Measurements from ENCODE around the gene SCCPDH.
"Not testable (repeated sequence)": the region's sequence is repeated elsewhere in the genome, so short reads cannot be mapped to it uniquely, and the experiment has no call there.

The SCCPDH gene

GRCh38 chr1:246728311-246728710, 4.1 kb downstream of the SCCPDH start:
- Histone ChIP-seq H2AK5ac (ENCODE audit: low read length) (no peak overlapping the region), H3K9me3 (ENCODE audit: insufficient read depth, low read depth, low read length) (peaks cover 12% of the 10 kb centered on the region), H3K27ac (ENCODE audit: low read depth, low read length) (no peak overlapping the region), H4K12ac (ENCODE audit: low read depth, low read length) (no peak overlapping the region), H3K18ac (ENCODE audit: low read length) (no peak overlapping the region), H2AFZ (ENCODE audit: insufficient read depth, low read length, poor library complexity) (no peak overlapping the region), H3K36me3 (ENCODE audit: control insufficient read depth in 1 of 2, insufficient read depth in 2 of 2, low read length in 2 of 2) (peaks cover 7 to 11% of the 10 kb centered on the region in 2 experiments), H3K4ac (ENCODE audit: low read depth, low read length) (no peak overlapping the region), H4K8ac (ENCODE audit: low read depth, low read length) (no peak overlapping the region), H3K4me2 (ENCODE audit: low read length) (no peak overlapping the region), H2BK5ac (ENCODE audit: low read depth, low read length, poor library complexity) (no peak overlapping the region), H3K4me3 (ENCODE audit: low read depth, low read length) (no peak overlapping the region), H3K23ac (ENCODE audit: low read length) (no peak overlapping the region), H3K9ac (ENCODE audit: low read length) (no peak overlapping the region), H3K79me2 (ENCODE audit: control insufficient read depth, insufficient read depth, low read length, poor library complexity) (peaks cover 4% of the 10 kb centered on the region), H2BK12ac (ENCODE audit: low read length) (no peak overlapping the region), H3K4me1 (ENCODE audit: control insufficient read depth in 1 of 2, insufficient read depth in 2 of 2, low read length in 2 of 2) (peaks cover 0 to 4% of the 10 kb centered on the region in 2 experiments), H4K91ac (ENCODE audit: low read depth, low read length) (no peak overlapping the region), H3K79me1 (ENCODE audit: low read length) (peaks cover 5% of the 10 kb centered on the region), H3K27me3 (ENCODE audit: insufficient read depth, low read length) (peaks cover 12% of the 10 kb centered on the region), H2BK120ac (ENCODE audit: insufficient read depth, low read length, poor library complexity) (no peak overlapping the region), H3K14ac (ENCODE audit: low read length) (no peak overlapping the region)
- no CpG with 5 or more reads among the region's 4 CpGs for WGBS (ENCODE audit: extremely low coverage, insufficient coverage, insufficient read length)
- peak; percentile 85 to 92 for DNase-seq

DNA sequence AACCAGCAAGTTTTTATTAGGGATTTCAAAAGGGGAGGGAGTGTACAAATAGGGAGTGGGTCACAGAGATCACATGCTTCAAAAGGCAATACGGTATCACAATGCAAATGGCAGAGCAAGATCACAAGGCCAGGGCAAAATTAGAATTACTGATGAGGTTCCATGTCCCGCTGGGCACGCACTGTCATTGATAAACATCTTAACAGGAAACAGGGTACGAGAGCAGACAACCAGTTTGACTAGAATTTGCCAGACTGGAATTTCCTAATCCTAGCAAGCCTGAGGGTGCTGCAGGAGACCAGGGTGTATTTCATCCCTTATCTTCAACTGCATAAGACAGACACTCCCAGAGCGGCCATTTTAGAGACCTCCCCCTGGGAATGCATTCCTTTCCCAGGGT, 4.8 kb downstream of the SCCPDH start:
- H3K36me3 ChIP-seq (ENCODE audit: control insufficient read depth in 1 of 2, insufficient read depth in 2 of 2, low read length in 2 of 2): peaks cover 7 to 11% of the 10 kb centered on the region in 2 experiments
- H3K79me1 ChIP-seq (ENCODE audit: low read length); H4K91ac ChIP-seq (ENCODE audit: low read depth, low read length); H3K4me3 ChIP-seq (ENCODE audit: low read depth, low read length); H3K27ac ChIP-seq (ENCODE audit: low read depth, low read length); H2BK5ac ChIP-seq (ENCODE audit: low read depth, low read length, poor library complexity); H4K12ac ChIP-seq (ENCODE audit: low read depth, low read length); H3K9ac ChIP-seq (ENCODE audit: low read length); H3K14ac ChIP-seq (ENCODE audit: low read length); H2AK5ac ChIP-seq (ENCODE audit: low read length); H2BK120ac ChIP-seq (ENCODE audit: insufficient read depth, low read length, poor library complexity); H4K8ac ChIP-seq (ENCODE audit: low read depth, low read length); H3K23ac ChIP-seq (ENCODE audit: low read length); H3K27me3 ChIP-seq (ENCODE audit: insufficient read depth, low read length); H3K4me1 ChIP-seq (ENCODE audit: control insufficient read depth in 1 of 2, insufficient read depth in 2 of 2, low read length in 2 of 2); H3K4ac ChIP-seq (ENCODE audit: low read depth, low read length); H3K79me2 ChIP-seq (ENCODE audit: control insufficient read depth, insufficient read depth, low read length, poor library complexity); H2BK12ac ChIP-seq (ENCODE audit: low read length); H2AFZ ChIP-seq (ENCODE audit: insufficient read depth, low read length, poor library complexity); H3K18ac ChIP-seq (ENCODE audit: low read length); H3K4me2 ChIP-seq (ENCODE audit: low read length): not testable (repeated sequence)
- DNase-seq: peak; percentile 50 to 81
- H3K9me3 ChIP-seq (ENCODE audit: insufficient read depth, low read depth, low read length): peaks cover 12% of the 10 kb centered on the region
- no CpG with 5 or more reads among the region's 5 CpGs for WGBS (ENCODE audit: extremely low coverage, insufficient coverage, insufficient read length)

- H3K36me3 ChIP-seq (ENCODE audit: control insufficient read depth in 1 of 2, insufficient read depth in 2 of 2, low read length in 2 of 2): peaks cover 7 to 11% of the 10 kb centered on the region in 2 experiments
- H4K8ac ChIP-seq (ENCODE audit: low read depth, low read length): no peak overlapping the region
- no peak overlapping the region for H3K27ac ChIP-seq (ENCODE audit: low read depth, low read length)
- no peak overlapping the region for H4K91ac ChIP-seq (ENCODE audit: low read depth, low read length)
- H2AK5ac ChIP-seq (ENCODE audit: low read length): no peak overlapping the region
- no peak overlapping the region for H4K12ac ChIP-seq (ENCODE audit: low read depth, low read length)
- no peak overlapping the region for H3K4me3 ChIP-seq (ENCODE audit: low read depth, low read length)
- H3K14ac ChIP-seq (ENCODE audit: low read length): no peak overlapping the region
- no peak overlapping the region for H2BK5ac ChIP-seq (ENCODE audit: low read depth, low read length, poor library complexity)
- H3K9me3 ChIP-seq (ENCODE audit: insufficient read depth, low read depth, low read length): peaks cover 10% of the 10 kb centered on the region
- no peak overlapping the region for H3K18ac ChIP-seq (ENCODE audit: low read length)
- no peaks in the 10 kb centered on the region for H3K4me1 ChIP-seq (ENCODE audit: control insufficient read depth in 1 of 2, insufficient read depth in 2 of 2, low read length in 2 of 2)
- H3K23ac ChIP-seq (ENCODE audit: low read length): no peak overlapping the region
- no peak overlapping the region for H2BK120ac ChIP-seq (ENCODE audit: insufficient read depth, low read length, poor library complexity)
- no peaks in the 10 kb centered on the region for H3K79me2 ChIP-seq (ENCODE audit: control insufficient read depth, insufficient read depth, low read length, poor library complexity)
- H3K9ac ChIP-seq (ENCODE audit: low read length): no peak overlapping the region
- no peak for DNase-seq
- H3K4ac ChIP-seq (ENCODE audit: low read depth, low read length): no peak overlapping the region
- H3K4me2 ChIP-seq (ENCODE audit: low read length): no peak overlapping the region
- H3K79me1 ChIP-seq (ENCODE audit: low read length): no peaks in the 10 kb centered on the region
- WGBS (ENCODE audit: extremely low coverage, insufficient coverage, insufficient read length): no CpG with 5 or more reads among the region's 8 CpGs
- no peak overlapping the region for H2AFZ ChIP-seq (ENCODE audit: insufficient read depth, low read length, poor library complexity)
- no peak overlapping the region for H2BK12ac ChIP-seq (ENCODE audit: low read length)
- H3K27me3 ChIP-seq (ENCODE audit: insufficient read depth, low read length): no peaks in the 10 kb centered on the region
Observed at GRCh38 chr1:246730839-246731238, 6.6 kb downstream of the SCCPDH start.

- not testable (repeated sequence) for H2BK120ac ChIP-seq (ENCODE audit: insufficient read depth, low read length, poor library complexity); H3K4me2 ChIP-seq (ENCODE audit: low read length); H3K27me3 ChIP-seq (ENCODE audit: insufficient read depth, low read length); H3K18ac ChIP-seq (ENCODE audit: low read length); H2BK12ac ChIP-seq (ENCODE audit: low read length); H3K23ac ChIP-seq (ENCODE audit: low read length); H4K12ac ChIP-seq (ENCODE audit: low read depth, low read length); DNase-seq; H3K79me2 ChIP-seq (ENCODE audit: control insufficient read depth, insufficient read depth, low read length, poor library complexity); H3K14ac ChIP-seq (ENCODE audit: low read length); H3K79me1 ChIP-seq (ENCODE audit: low read length); H3K4me3 ChIP-seq (ENCODE audit: low read depth, low read length); H2BK5ac ChIP-seq (ENCODE audit: low read depth, low read length, poor library complexity); H2AK5ac ChIP-seq (ENCODE audit: low read length); H3K9ac ChIP-seq (ENCODE audit: low read length); H3K4me1 ChIP-seq (ENCODE audit: control insufficient read depth in 1 of 2, insufficient read depth in 2 of 2, low read length in 2 of 2); H3K4ac ChIP-seq (ENCODE audit: low read depth, low read length); H4K91ac ChIP-seq (ENCODE audit: low read depth, low read length); H2AFZ ChIP-seq (ENCODE audit: insufficient read depth, low read length, poor library complexity); H4K8ac ChIP-seq (ENCODE audit: low read depth, low read length); H3K27ac ChIP-seq (ENCODE audit: low read depth, low read length)
- WGBS (ENCODE audit: extremely low coverage, insufficient coverage, insufficient read length): no CpG with 5 or more reads among the region's 3 CpGs
- peaks cover 10% of the 10 kb centered on the region for H3K9me3 ChIP-seq (ENCODE audit: insufficient read depth, low read depth, low read length)
- H3K36me3 ChIP-seq (ENCODE audit: control insufficient read depth in 1 of 2, insufficient read depth in 2 of 2, low read length in 2 of 2): peaks cover 10 to 11% of the 10 kb centered on the region in 2 experiments
Observed at GRCh38 chr1:246731873-246732272, 7.7 kb downstream of the SCCPDH start.

Measured in trophoblast cell (in vitro differentiated cells and primary cell).